Transverse colon (tissue), 4 donors: Measurements from ENCODE around the gene MFF. TPM values are rescaled to one million over a fixed set of nuclear protein-coding genes. Genes with fewer than 3 reads are reported as not detected.

Source experiments
- DNase-seq: peaks from one replicate; pipeline ENCODE4 v3.0.0-alpha.2; 2019
- H3K27ac ChIP-seq, 4 donors: fragments of 200-600 bp; sonication (generic); 2 replicates each; pipeline ENCODE4 v1.5.1; 2016 to 2018; ENCODE audit warnings: inconsistent platforms in 4 of 4
- H3K27me3 ChIP-seq: fragments of 200-600 bp; sonication (generic); 2 replicates; pipeline ENCODE4 v1.5.1; 2017; ENCODE audit warnings: inconsistent platforms
- H3K36me3 ChIP-seq, 4 donors: fragments of 200-600 bp; sonication (generic); 2 replicates each; pipeline ENCODE4 v1.5.1; 2017 to 2019; ENCODE audit warnings: inconsistent platforms in 4 of 4
- H3K4me1 ChIP-seq, 4 donors: fragments of 200-600 bp; sonication (generic); 2 replicates each; pipeline ENCODE4 v1.5.1; 2017 to 2020; ENCODE audit warnings: inconsistent platforms in 4 of 4
- H3K4me3 ChIP-seq, 4 donors: fragments of 200-600 bp; sonication (generic); 1 replicate in 1 of 4; 2 replicates in 3 of 4; pipeline versions ENCODE4 v1.5.1 to v1.6.1; 2017 to 2019; ENCODE audit warnings: inconsistent platforms in 4 of 4
- H3K9me3 ChIP-seq, 2 donors: fragments of 200-600 bp; sonication (generic); 2 replicates each; pipeline ENCODE4 v1.5.1; 2017 to 2019; ENCODE audit warnings: inconsistent platforms in 2 of 2
- EP300 ChIP-seq: sonication (generic); formaldehyde crosslinking; IDR thresholded peaks from one replicate; pipeline ENCODE4 v1.6.1; 2017; ENCODE audit warnings: antibody characterized with exemption, low read depth
- POLR2A ChIP-seq: fragments of 450-650 bp; IDR thresholded peaks from one replicate; pipeline ENCODE4 v1.6.1; 2016; ENCODE audit warnings: antibody characterized with exemption, mild to moderate bottlenecking, moderate library complexity
- POLR2AphosphoS5 ChIP-seq, 3 donors: sonication (generic); formaldehyde crosslinking; IDR thresholded peaks; one replicate each; pipeline ENCODE4 v1.6.1; 2016; ENCODE audit warnings: antibody characterized with exemption in 3 of 3
- WGBS, 2 donors: methylation state at CpG; one replicate each; pipeline ENCODE4 v1.1.5; 2018; ENCODE audit warnings: low coverage in 1 of 2; 5-methylcytosine and 5-hydroxymethylcytosine counted together
- in situ Hi-C, 4 donors: fragments of 200-750 bp; cut with MboI; loops; one replicate each; pipeline versions ENCODE4 v1.15.0 to v1.15.1; 2017; ENCODE audit warnings: low sequenced_read_pairs in 3 of 4, low pct_ligation_motif_present in 1 of 4, low pct_unique_long_range_greater_than_20kb in 1 of 4
- intact Hi-C: fragments of 100-400 bp; cut with DNase I; formaldehyde crosslinking; loops from one replicate; pipeline ENCODE4 v1.15.1; 2023; ENCODE audit warnings: low total_unique reads
- total RNA-seq, 4 donors: library from RNA; depleted of rRNA; stranded (reverse); fragments of >200 nt; gene quantifications; one replicate each; pipeline ENCODE4 v1.1.0, GENCODE V29; 2016
- TF ChIP-seq, protein P1 (sequence below), 5 experiments: fragments of 200-600 bp in 3 of 5; fragments of 450-650 bp in 2 of 5; sonication (generic) in 3 of 5; IDR thresholded peaks; 1 replicate in 2 of 5; 2 replicates in 3 of 5; pipeline ENCODE4 v1.5.1; 2016 to 2017; ENCODE audit warnings: antibody characterized with exemption in 5 of 5, inconsistent platforms in 3 of 5, mild to moderate bottlenecking in 2 of 5, moderate library complexity in 1 of 5

MFF gene
- total RNA-seq, 4 donors from 2014 or later, result 22.3 to 127 (median 103) TPM

DNA sequence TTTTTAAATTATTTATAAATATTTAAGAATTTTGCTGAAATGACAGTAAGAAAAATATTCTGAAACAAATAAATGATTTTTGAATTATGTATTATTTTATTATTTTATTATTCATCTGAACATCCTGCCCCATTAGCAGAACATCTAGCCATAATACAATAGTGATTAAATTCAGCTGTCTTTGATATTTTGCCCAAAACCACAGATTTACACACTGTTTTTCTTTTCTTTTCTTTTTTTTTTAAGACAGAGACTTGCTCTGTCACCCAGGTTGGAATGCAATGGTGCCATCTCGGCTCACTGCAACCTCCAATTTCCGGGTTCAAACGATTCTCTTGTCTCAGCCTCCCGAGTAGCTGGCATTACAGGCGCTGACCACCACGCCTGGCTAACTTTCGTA lies 64.6 kb downstream of the MFF start:
- Histone ChIP-seq H3K27me3 (no peaks in the 10 kb centered on the region), H3K36me3 (no peaks in the 10 kb centered on the region), H3K4me1 (no peaks in the 10 kb centered on the region), H3K9me3 (no peaks in the 10 kb centered on the region), H3K27ac (no peak overlapping the region), H3K4me3 (no peak overlapping the region)
- no peak for TF ChIP-seq POLR2A
- TF ChIP-seq EP300, result no peak
- TF ChIP-seq POLR2AphosphoS5 (IDR thresholded peaks at IDR 0.05), result no peak
- TF ChIP-seq, protein P1, sequence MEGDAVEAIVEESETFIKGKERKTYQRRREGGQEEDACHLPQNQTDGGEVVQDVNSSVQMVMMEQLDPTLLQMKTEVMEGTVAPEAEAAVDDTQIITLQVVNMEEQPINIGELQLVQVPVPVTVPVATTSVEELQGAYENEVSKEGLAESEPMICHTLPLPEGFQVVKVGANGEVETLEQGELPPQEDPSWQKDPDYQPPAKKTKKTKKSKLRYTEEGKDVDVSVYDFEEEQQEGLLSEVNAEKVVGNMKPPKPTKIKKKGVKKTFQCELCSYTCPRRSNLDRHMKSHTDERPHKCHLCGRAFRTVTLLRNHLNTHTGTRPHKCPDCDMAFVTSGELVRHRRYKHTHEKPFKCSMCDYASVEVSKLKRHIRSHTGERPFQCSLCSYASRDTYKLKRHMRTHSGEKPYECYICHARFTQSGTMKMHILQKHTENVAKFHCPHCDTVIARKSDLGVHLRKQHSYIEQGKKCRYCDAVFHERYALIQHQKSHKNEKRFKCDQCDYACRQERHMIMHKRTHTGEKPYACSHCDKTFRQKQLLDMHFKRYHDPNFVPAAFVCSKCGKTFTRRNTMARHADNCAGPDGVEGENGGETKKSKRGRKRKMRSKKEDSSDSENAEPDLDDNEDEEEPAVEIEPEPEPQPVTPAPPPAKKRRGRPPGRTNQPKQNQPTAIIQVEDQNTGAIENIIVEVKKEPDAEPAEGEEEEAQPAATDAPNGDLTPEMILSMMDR (IDR thresholded peaks at IDR 0.05), result no peak
- in situ Hi-C loops, result no loop called here
- intact Hi-C loops, result no loop called here
- WGBS, 2 donors, result 94% methylated on average over 7 of the region's 7 CpGs; no CpG with 5 or more reads in 1 of the 2 donors
- no peak for DNase-seq

DNA sequence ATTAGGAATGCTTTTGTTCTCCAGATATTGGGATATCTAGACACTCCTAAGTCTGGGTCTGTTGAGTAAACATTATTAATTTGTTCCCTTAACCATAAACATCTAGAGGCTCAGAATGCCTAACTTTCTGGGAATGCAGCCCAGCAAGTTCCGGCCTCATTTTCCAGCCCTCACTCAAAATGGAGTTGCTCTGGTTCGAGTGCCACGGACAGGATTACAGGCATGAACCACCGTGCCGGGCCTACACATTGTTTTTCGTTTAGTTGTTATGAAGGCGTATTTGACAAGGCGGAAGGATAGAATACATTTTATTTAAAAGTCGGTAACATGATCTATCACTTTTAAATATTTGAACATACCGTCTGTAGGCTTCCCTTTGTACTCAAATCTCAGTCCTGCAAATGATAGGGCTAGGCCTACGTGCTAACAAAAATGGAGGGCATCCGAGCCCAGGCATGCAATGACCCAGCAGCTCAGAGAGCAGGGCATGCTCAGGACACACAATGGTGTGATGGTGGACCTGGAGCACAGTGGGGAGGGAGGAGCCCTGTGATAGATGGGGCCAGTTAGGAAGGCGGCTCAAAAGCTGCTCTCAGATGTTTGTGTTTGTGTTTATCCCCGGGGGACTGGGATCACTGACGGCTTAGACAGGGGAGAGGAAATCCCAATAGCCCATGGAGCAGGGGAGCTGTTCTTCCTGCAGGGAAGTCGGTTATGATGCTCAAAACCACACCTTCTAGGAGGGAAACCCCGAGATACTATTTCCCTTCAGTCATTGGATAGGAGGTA lies 65.6 kb downstream of the MFF start:
- Histone ChIP-seq H3K36me3 (no peaks in the 10 kb centered on the region), H3K9me3 (no peaks in the 10 kb centered on the region), H3K27me3 (no peaks in the 10 kb centered on the region), H3K4me3 (no peak overlapping the region), H3K4me1 (no peaks in the 10 kb centered on the region), H3K27ac (no peak overlapping the region)
- intact Hi-C loops (no loop called here), in situ Hi-C loops (no loop called here)
- 88 to 91% methylated on average over 13 to 17 of the region's 17 CpGs for WGBS, 2 donors
- DNase-seq, result no peak
- TF ChIP-seq, protein P1 (IDR thresholded peaks at IDR 0.05), result no peak
- no peak for TF ChIP-seq EP300
- no peak for TF ChIP-seq POLR2A
- no peak for TF ChIP-seq POLR2AphosphoS5 (IDR thresholded peaks at IDR 0.05)

DNA sequence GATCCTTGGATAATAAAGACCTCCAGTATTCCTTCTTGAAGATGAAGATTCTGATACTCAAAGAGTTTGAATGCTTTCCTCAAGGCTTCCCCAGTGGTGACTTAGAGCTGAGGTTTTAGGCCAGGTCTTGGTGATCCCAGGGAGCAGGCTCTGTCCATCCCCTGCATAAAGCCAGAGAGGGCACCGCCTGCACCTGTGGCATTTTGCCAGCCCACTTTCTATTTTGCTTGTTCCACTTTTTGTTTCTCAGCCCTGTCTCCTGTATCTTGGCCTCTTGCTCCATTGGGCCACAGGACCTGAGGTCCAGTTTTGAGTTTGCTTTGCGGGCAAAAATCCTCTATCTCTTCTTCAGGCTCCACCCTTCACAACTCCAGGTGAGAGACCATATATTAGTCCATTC lies 69.3 kb downstream of the MFF start:
- Histone ChIP-seq H3K27ac (no peak overlapping the region), H3K4me1 (peaks cover 0 to 9% (median 2%) of the 10 kb centered on the region in 4 donors), H3K9me3 (no peaks in the 10 kb centered on the region), H3K27me3 (no peaks in the 10 kb centered on the region), H3K36me3 (no peaks in the 10 kb centered on the region), H3K4me3 (no peak overlapping the region)
- TF ChIP-seq POLR2AphosphoS5 (IDR thresholded peaks at IDR 0.05) (no peak), POLR2A (no peak), EP300 (no peak)
- TF ChIP-seq, protein P1 (IDR thresholded peaks at IDR 0.05), result no peak
- intact Hi-C loops (no loop called here), in situ Hi-C loops (no loop called here)
- DNase-seq, result no peak
- WGBS, 2 donors, result 0 to 54% methylated on average over 1 to 2 of the region's 2 CpGs

DNA sequence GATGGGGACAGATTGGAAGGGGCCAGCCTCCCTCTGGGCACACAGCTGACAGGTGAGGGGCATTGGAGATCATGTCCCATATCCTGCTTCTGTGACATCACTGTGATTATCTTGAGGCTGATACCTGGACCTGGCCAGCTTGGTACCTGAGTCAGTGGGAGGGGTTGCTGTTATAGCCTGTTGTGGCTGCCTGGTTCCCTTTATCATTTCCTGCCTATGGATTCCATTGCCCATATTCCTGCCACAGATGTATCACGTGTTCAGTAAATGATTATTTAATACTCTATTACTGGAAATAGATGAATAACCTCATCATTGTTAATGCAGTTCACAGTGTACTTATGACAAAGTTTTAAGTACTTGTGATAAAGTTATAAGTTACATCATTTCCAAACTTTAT lies 70.5 kb downstream of the MFF start:
- Histone ChIP-seq H3K9me3 (no peaks in the 10 kb centered on the region), H3K27me3 (no peaks in the 10 kb centered on the region), H3K27ac (no peak overlapping the region), H3K36me3 (no peaks in the 10 kb centered on the region), H3K4me1 (peaks cover 0 to 12% (median 3%) of the 10 kb centered on the region in 4 donors), H3K4me3 (no peak overlapping the region)
- WGBS, 2 donors, result 73 to 77% methylated on average over 1 of the region's 1 CpG
- intact Hi-C loops, result no loop called here
- DNase-seq, result no peak
- TF ChIP-seq, protein P1 (IDR thresholded peaks at IDR 0.05), result no peak
- no peak for TF ChIP-seq POLR2AphosphoS5 (IDR thresholded peaks at IDR 0.05)
- no peak for TF ChIP-seq POLR2A
- no peak for TF ChIP-seq EP300
- in situ Hi-C loops, result no loop called here
